SIG-M5 treated with dmso at 0.1 percent for 504 hours (cell line): ENCODE measurements around the gene RGS10.
A peak's percentile ranks its signal among the peaks of the same experiment; 100 is the strongest.

Experiments used
- DNase-seq: peaks from one replicate; lab custom pipeline; 2025; ENCODE audit not compliant: unreplicated experiment; lab: John Stamatoyannopoulos, UW

Gene RGS10

GRCh38 chr10:119498889-119499676 is 43.4 kb downstream of the RGS10 start:
- no peak for DNase-seq

- DNase-seq, result no peak
These were observed 45.3 kb downstream of the RGS10 start for GRCh38 chr10:119497243-119497642.

GRCh38 chr10:119496273-119496672 is 46.2 kb downstream of the RGS10 start:
- no peak for DNase-seq

- no peak for DNase-seq
These were observed 47.0 kb downstream of the RGS10 start for GRCh38 chr10:119495545-119495944.

GRCh38 chr10:119495021-119495505 is 47.5 kb downstream of the RGS10 start:
- no peak for DNase-seq

GRCh38 chr10:119494236-119495020 is 48.1 kb downstream of the RGS10 start:
- DNase-seq, result no peak

GRCh38 chr10:119493155-119493554 is 49.4 kb downstream of the RGS10 start:
- DNase-seq, result no peak

- no peak for DNase-seq
These were observed 50.4 kb downstream of the RGS10 start for GRCh38 chr10:119491966-119492757.

GRCh38 chr10:119489991-119490326 is 52.6 kb downstream of the RGS10 start:
- no peak for DNase-seq

- no peak for DNase-seq
These were observed 53.8 kb downstream of the RGS10 start for GRCh38 chr10:119488675-119489074.

GRCh38 chr10:119483839-119484238 is 58.7 kb downstream of the RGS10 start:
- no peak for DNase-seq

GRCh38 chr10:119483001-119483400 is 59.5 kb downstream of the RGS10 start:
- DNase-seq, result no peak

- DNase-seq, result no peak
These were observed 60.6 kb downstream of the RGS10 start for GRCh38 chr10:119481781-119482426.

GRCh38 chr10:119480667-119481066 is 61.9 kb downstream of the RGS10 start:
- no peak for DNase-seq

GRCh38 chr10:119479532-119479931 is 63.0 kb downstream of the RGS10 start:
- no peak for DNase-seq

GRCh38 chr10:119478811-119479341 is 63.6 kb downstream of the RGS10 start:
- DNase-seq, result no peak

- DNase-seq, result peak; percentile 7
These were observed 64.3 kb downstream of the RGS10 start for GRCh38 chr10:119478111-119478802.

- no peak for DNase-seq
These were observed 65.1 kb downstream of the RGS10 start for GRCh38 chr10:119477444-119477843.

- DNase-seq, result no peak
These were observed 67.9 kb downstream of the RGS10 start for GRCh38 chr10:119474606-119475005.

- DNase-seq, result no peak
These were observed 68.7 kb downstream of the RGS10 start for GRCh38 chr10:119473771-119474170.
